K562 (cell line): ENCODE measurements around the gene VILL. TPM values are rescaled to one million over a fixed set of nuclear protein-coding genes. Genes with fewer than 3 reads are reported as not detected.
A peak's percentile ranks its signal among the peaks of the same experiment; 100 is the strongest.

Experiments
- ATAC-seq: fragments of 200-7000 bp; cut with Tn5 transposase; 3 replicates; pipeline ENCODE4 v1.9.1; 2020; ENCODE audit warnings: moderate library complexity
- BruUV-seq: library from RNA; stranded (reverse); fragments of 400-500 nt; replicated peaks from 2 replicates; lab custom pipeline; 2021; lab: Mats Ljungman, UMichigan
- CTCF ChIA-PET: fragments of 300-600 bp; formaldehyde crosslinking; extraction: SDS; loops from one replicate; lab custom pipeline; 2021; ENCODE audit warnings: low intra/inter-chr PET ratio; lab: Yijun Ruan, JAX
- POLR2A ChIA-PET: fragments of 300-600, 350-650 bp; sonication (Branson Sonifier 250); formaldehyde crosslinking; extraction: SDS; loops from one replicate; lab custom pipeline; 2021; ENCODE audit warnings: antibody characterized with exemption, inconsistent platforms; lab: Yijun Ruan, JAX
- DNase-seq, 4 experiments: peaks; one replicate each; pipeline versions ENCODE4 v3.0.0 to v3.0.0-alpha.2; 2011 to 2018; ENCODE audit warnings: low spot score in 3 of 4, mixed read lengths in 3 of 4; ENCODE audit errors: extremely low read depth in 1 of 4
- FAIRE-seq: peaks from 2 replicates; lab custom pipeline; 2011; peaks lifted over from hg19 to GRCh38; lab: Jason Lieb, UNC
- H2AFZ ChIP-seq: 2 replicates; pipeline ENCODE4 v1.6.0; 2011; ENCODE audit warnings: low read depth, low read length, control low read depth, inconsistent platforms
- H3K27ac ChIP-seq: fragments of 200-600 bp; 3 replicates; pipeline ENCODE4 v1.8.0; 2011; ENCODE audit warnings: low read depth, mild to moderate bottlenecking, control low read depth, inconsistent platforms, low read length, moderate library complexity, mixed read lengths; ENCODE audit errors: extremely low read depth
- H3K27me3 ChIP-seq, 2 experiments: fragments of 300-600 bp in 1 of 2; 2 replicates in 1 of 2; 3 replicates in 1 of 2; pipeline versions ENCODE4 v1.6.0 to v1.8.0; 2011; ENCODE audit warnings: inconsistent platforms in 2 of 2, low read length in 2 of 2, mild to moderate bottlenecking in 1 of 2, mixed read lengths in 1 of 2, moderate library complexity in 1 of 2; ENCODE audit not compliant: control insufficient read depth in 2 of 2, insufficient read depth in 2 of 2
- H3K36me3 ChIP-seq: fragments of 300-600 bp; 3 replicates; pipeline ENCODE4 v1.8.0; 2011; ENCODE audit warnings: mild to moderate bottlenecking, low read length, inconsistent platforms; ENCODE audit not compliant: control insufficient read depth, insufficient read depth
- H3K4me1 ChIP-seq, 2 experiments: fragments of 200-600 bp in 1 of 2; replicated peaks in 1 of 2; 2 replicates in 1 of 2; 3 replicates in 1 of 2; pipeline versions ENCODE4 v1.5.1 to v1.8.0; 2011; ENCODE audit warnings: inconsistent platforms in 2 of 2, low read length in 2 of 2, mild to moderate bottlenecking in 1 of 2, mixed read lengths in 1 of 2, moderate library complexity in 1 of 2; ENCODE audit not compliant: control insufficient read depth in 2 of 2, insufficient read depth in 2 of 2
- H3K4me2 ChIP-seq: 2 replicates; pipeline ENCODE4 v1.6.1; 2011; ENCODE audit warnings: low read length, control low read depth, inconsistent platforms, mixed read lengths; ENCODE audit not compliant: insufficient read depth
- H3K4me3 ChIP-seq: fragments of 200-600 bp; sonication (generic), shearing (Covaris generic); 2 replicates; pipeline ENCODE4 v1.5.1; 2016; ENCODE audit warnings: control low read depth, inconsistent platforms
- H3K79me2 ChIP-seq: fragments of 200-600 bp; 3 replicates; pipeline ENCODE4 v1.8.0; 2011; ENCODE audit warnings: low read length, inconsistent platforms; ENCODE audit not compliant: control insufficient read depth, insufficient read depth
- H3K9ac ChIP-seq, 2 experiments: 2 replicates each; pipeline versions ENCODE4 v1.6.0 to v1.6.1; 2011; ENCODE audit warnings: low read depth in 2 of 2, low read length in 2 of 2, control low read depth in 1 of 2, inconsistent platforms in 1 of 2, mild to moderate bottlenecking in 1 of 2, mixed read lengths in 1 of 2; ENCODE audit not compliant: insufficient read depth in 1 of 2
- H3K9me1 ChIP-seq: one replicate; pipeline ENCODE4 v1.6.0; 2011; ENCODE audit warnings: inconsistent platforms, mild to moderate bottlenecking, low read length, moderate library complexity; ENCODE audit not compliant: control insufficient read depth, insufficient read depth
- H3K9me3 ChIP-seq: replicated peaks from 2 replicates; pipeline ENCODE4 v1.5.1; 2011; ENCODE audit warnings: low read depth, low read length, inconsistent platforms; ENCODE audit not compliant: control insufficient read depth, insufficient read depth
- H4K20me1 ChIP-seq: replicated peaks from 2 replicates; pipeline ENCODE4 v1.6.1; 2011; ENCODE audit warnings: low read length, inconsistent platforms, mixed read lengths; ENCODE audit not compliant: control insufficient read depth, insufficient read depth
- CC2D1A ChIP-seq: fragments of 450-650 bp; IDR thresholded peaks from 2 replicates; pipeline ENCODE4 v1.6.1; 2017; ENCODE audit warnings: mild to moderate bottlenecking
- MCM3 ChIP-seq: fragments of 450-650 bp; IDR thresholded peaks from 2 replicates; pipeline ENCODE4 v1.6.1; 2016
- MITF ChIP-seq: IDR thresholded peaks from 2 replicates; pipeline ENCODE4 v1.6.1; 2014; ENCODE audit warnings: antibody characterized with exemption
- MXI1 ChIP-seq: IDR thresholded peaks from 2 replicates; pipeline ENCODE4 v1.6.1; 2011; ENCODE audit warnings: low read depth, mild to moderate bottlenecking, improper control_type of control experiment, low read length
- NCOA2 ChIP-seq, 2 experiments: fragments of 450-650 bp; IDR thresholded peaks; 2 replicates each; pipeline ENCODE4 v1.6.1; 2018; ENCODE audit warnings: mild to moderate bottlenecking in 2 of 2, moderate library complexity in 1 of 2; ENCODE audit not compliant: partially characterized antibody in 2 of 2
- NCOA6 ChIP-seq: fragments of 450-650 bp; IDR thresholded peaks from 2 replicates; pipeline ENCODE4 v1.6.1; 2017; ENCODE audit warnings: mild to moderate bottlenecking
- SNRNP70 ChIP-seq: fragments of 200-400 bp; formaldehyde crosslinking; optimal IDR thresholded peaks from 2 replicates; pipeline ENCODE3; 2017; ENCODE audit warnings: low read depth, low read length
- USF1 ChIP-seq: sonication (generic); formaldehyde crosslinking; IDR thresholded peaks from 2 replicates; pipeline ENCODE4 v1.9.0; 2022; ENCODE audit warnings: mild to moderate bottlenecking, missing genetic modification reagents
- ZBTB34 ChIP-seq: fragments of 250-450 bp; sonication (Bioruptor Pico); IDR thresholded peaks from 2 replicates; pipeline ENCODE4 v1.8.0; 2021; ENCODE audit warnings: mild to moderate bottlenecking, moderate library complexity
- ZNF507 ChIP-seq: conservative IDR thresholded peaks from 2 replicates; pipeline ENCODE4 v1.6.1; 2017; ENCODE audit warnings: missing genetic modification characterization, missing compliant biosample characterization
- ZSCAN29 ChIP-seq: fragments of 450-650 bp; IDR thresholded peaks from 2 replicates; pipeline ENCODE4 v1.6.1; 2017
- WGBS: fragments of 100-300 bp; shearing (Covaris generic); methylation state at CpG from one replicate; pipeline ENCODE4 v1.1.6; 2016; ENCODE audit warnings: low coverage, mixed read lengths; ENCODE audit not compliant: insufficient coverage; ENCODE audit errors: missing lambda C conversion rate; 5-methylcytosine and 5-hydroxymethylcytosine counted together
- in situ Hi-C: fragments of 300-500 bp; cut with MboI; formaldehyde crosslinking; loops from 4 replicates; pipeline ENCODE4 v1.15.0; 2018; ENCODE audit warnings: inconsistent platforms, mixed read lengths
- intact Hi-C: fragments of 100-400 bp; cut with micrococcal nuclease; formaldehyde crosslinking; loops from 2 replicates; pipeline ENCODE4 v1.14.2; 2022
- polyA plus RNA-seq, 8 experiments: library from polyadenylated mRNA; depleted of rRNA in 4 of 8; stranded (reverse) in 5 of 8; unstranded in 3 of 8; fragments of >200 nt; fragmentation: Nextera tagmentation in 2 of 8; fragmentation: Illumina TruSeq in 1 of 8; extraction: Ambion mirVana in 2 of 8; extraction: Trizol in 1 of 8; gene quantifications; 2 replicates each; pipeline versions ENCODE4 v1.2.1 to v1.2.3, GENCODE V29; 2011 to 2014; ENCODE audit warnings: inconsistent platforms in 1 of 8, missing spikeins in 1 of 8
- total RNA-seq, 7 experiments: library from RNA; depleted of rRNA in 6 of 7; stranded (reverse); fragments of >200 nt in 6 of 7; fragmentation: Illumina TruSeq in 2 of 7; extraction: Trizol in 2 of 7; gene quantifications; 2 replicates each; pipeline versions ENCODE4 v1.2.1 to v1.2.3, GENCODE V29; 2011 to 2021; ENCODE audit warnings: low replicate concordance in 1 of 7
- TF ChIP-seq, protein P1 (sequence below): IDR thresholded peaks from 2 replicates; pipeline ENCODE4 v1.6.1; 2012; ENCODE audit warnings: low read depth, low read length, improper control_type of control experiment, borderline replicate concordance

The VILL gene
- total and polyA plus RNA-seq, 9 of the 15 experiments (the other 6 are each of a cell fraction or from before 2014, with no cell fraction given): 0.11 to 16.0 (median 8.8) TPM

DNA sequence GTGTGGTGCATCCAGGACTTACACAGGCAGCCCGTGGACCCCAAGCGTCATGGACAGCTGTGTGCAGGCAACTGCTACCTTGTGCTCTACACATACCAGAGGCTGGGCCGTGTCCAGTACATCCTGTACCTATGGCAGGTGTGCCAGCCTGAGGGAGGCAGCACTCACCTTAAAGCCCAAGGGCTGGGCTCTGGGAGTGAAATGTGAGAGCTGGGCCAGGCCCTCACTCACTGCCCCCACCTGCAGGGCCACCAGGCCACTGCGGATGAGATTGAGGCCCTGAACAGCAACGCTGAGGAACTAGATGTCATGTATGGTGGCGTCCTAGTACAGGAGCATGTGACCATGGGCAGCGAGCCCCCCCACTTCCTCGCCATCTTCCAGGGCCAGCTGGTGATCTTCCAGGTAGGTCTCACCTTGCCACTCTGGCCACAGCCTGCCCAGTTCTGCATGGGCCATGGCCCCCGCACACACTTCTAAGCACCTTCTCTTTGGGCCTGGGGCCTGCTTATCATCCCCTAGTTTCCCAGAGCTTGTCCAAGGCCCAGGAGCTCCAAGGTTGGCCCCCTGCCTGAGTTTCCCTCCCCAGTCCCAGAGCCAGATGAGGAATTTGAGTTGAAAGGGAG, 11.0 kb downstream of the VILL start (continued):
- peak; percentile 9; the same call in 1 of the 2 replicates for TF ChIP-seq USF1 (CRISPR knock-in tag)

DNA sequence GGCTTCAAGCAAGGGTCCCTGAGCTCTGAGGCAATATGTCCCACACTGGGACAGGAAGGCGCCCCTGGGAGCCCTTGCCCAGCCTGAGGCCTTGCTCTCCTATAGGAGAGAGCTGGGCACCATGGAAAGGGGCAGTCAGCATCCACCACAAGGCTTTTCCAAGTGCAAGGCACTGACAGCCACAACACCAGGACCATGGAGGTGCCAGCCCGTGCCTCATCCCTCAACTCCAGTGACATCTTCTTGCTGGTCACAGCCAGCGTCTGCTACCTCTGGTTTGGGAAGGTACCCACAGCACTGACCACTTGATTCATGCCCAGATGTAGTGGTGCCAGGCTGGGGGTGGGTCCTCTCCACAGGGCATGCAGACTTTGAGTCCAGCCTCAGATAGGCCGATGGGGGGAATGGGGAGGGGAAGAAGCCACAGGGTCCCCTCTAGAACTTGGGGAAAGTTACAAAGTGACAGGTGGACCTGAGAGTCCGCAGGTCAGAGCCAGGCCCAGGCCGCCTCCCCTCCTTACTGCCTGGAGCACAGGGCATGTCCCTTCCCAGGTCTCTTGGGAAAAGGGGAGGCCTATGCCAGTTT, 11.8 kb downstream of the VILL start:
- Histone ChIP-seq H2AFZ (no peak overlapping the region), H3K27ac (no peak overlapping the region), H3K4me3 (no peak overlapping the region), H3K4me1 (peaks cover 22 to 55% of the 10 kb centered on the region in 2 experiments), H3K27me3 (no peaks in the 10 kb centered on the region), H3K9ac (no peak overlapping the region), H3K36me3 (peaks cover 66% of the 10 kb centered on the region), H4K20me1 (peaks cover 14% of the 10 kb centered on the region), H3K79me2 (no peaks in the 10 kb centered on the region), H3K4me2 (no peak overlapping the region), H3K9me3 (no peaks in the 10 kb centered on the region), H3K9me1 (no peaks in the 10 kb centered on the region)
- no peak for FAIRE-seq
- no TSS peak for BruUV-seq
- DNase-seq: no peak
- in situ Hi-C loops: no loop called here
- WGBS: 81% methylated on average over 6 of the region's 6 CpGs
- ChIA-PET POLR2A (interaction anchor here (0.8 kb wide), 1 partner anchor 10 kb away, joined by 4 read pairs; no protein-coding TSS in a partner anchor), CTCF (interaction anchor here (0.7 to 5.0 kb wide), 4 partner anchors 16 to 147 kb away, joined by 3 to 62 read pairs (median 5); no protein-coding TSS in a partner anchor)
- intact Hi-C loops: no loop called here
- no peak for ATAC-seq
- TF ChIP-seq CC2D1A (no peak), ZBTB34 (CRISPR knock-in tag) (no peak), ZSCAN29 (no peak), MCM3 (no peak), ZNF507 (tag) (no peak), NCOA2 (IDR thresholded peaks at IDR 0.05; ENCODE audit: partially characterized antibody in 2 of 2) (no peak), MITF (no peak), SNRNP70 (no peak), MXI1 (no peak), NCOA6 (no peak)
- TF ChIP-seq, protein P1, sequence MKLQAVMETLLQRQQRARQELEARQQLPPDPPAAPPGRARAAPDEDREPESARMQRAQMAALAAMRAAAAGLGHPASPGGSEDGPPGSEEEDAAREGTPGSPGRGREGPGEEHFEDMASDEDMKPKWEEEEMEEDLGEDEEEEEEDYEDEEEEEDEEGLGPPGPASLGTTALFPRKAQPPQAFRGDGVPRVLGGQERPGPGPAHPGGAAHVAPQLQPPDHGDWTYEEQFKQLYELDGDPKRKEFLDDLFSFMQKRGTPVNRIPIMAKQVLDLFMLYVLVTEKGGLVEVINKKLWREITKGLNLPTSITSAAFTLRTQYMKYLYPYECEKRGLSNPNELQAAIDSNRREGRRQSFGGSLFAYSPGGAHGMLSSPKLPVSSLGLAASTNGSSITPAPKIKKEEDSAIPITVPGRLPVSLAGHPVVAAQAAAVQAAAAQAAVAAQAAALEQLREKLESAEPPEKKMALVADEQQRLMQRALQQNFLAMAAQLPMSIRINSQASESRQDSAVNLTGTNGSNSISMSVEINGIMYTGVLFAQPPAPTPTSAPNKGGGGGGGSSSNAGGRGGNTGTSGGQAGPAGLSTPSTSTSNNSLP: no peak
